ENCODE data around the gene COPS6.
A peak's percentile ranks its signal among the peaks of the same experiment; 100 is the strongest.

COPS6 gene

GRCh38 chr7:100090527-100091410 lies 2.0 kb downstream of the COPS6 start:
- no peaks in the 10 kb centered on the region for H3K9me3 Mint-ChIP-seq

GRCh38 chr7:100091411-100092181 lies 2.8 kb downstream of the COPS6 start:
- Mint-ChIP-seq H3K36me3 (peaks cover 63% of the 10 kb centered on the region), H3K4me1 (peaks cover 40% of the 10 kb centered on the region), H3K4me3 (no peak overlapping the region), H3K9me3 (no peaks in the 10 kb centered on the region), H3K27me3 (no peaks in the 10 kb centered on the region), H3K27ac (no peak overlapping the region)
- ATAC-seq, result no peak

More at GRCh38 chr7:100090527-100091410, 2.0 kb downstream of the COPS6 start:
- H3K27ac Mint-ChIP-seq, result peak overlapping the region; percentile 82
- H3K36me3 Mint-ChIP-seq, result peaks cover 55% of the 10 kb centered on the region
- ATAC-seq, result no peak
- H3K27me3 Mint-ChIP-seq, result no peaks in the 10 kb centered on the region
- H3K4me3 Mint-ChIP-seq, result no peak overlapping the region
- peaks cover 35% of the 10 kb centered on the region for H3K4me1 Mint-ChIP-seq

DNA sequence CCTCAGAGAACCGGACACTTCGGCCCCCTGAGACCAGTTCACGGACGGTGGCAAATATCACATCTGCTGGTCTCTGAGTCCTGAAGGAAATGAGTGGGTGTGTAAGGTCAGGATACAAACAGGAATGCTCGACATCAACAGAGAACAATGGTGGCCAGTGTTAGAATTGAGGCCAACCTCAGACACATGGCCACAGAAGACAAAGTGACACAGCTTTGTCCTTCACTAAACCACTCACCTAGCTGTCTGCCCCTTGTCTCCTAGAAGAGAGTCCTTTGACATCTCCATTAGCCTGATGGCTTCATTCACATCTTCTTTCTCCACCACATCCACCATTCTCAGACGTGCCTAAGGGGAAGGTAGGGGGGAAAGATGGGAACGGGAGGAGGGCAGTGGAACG lies 4.3 kb downstream of the COPS6 start:
- Mint-ChIP-seq H3K4me1 (peaks cover 48% of the 10 kb centered on the region), H3K27ac (peak overlapping the region; percentile 13), H3K4me3 (no peak overlapping the region), H3K36me3 (peaks cover 75% of the 10 kb centered on the region), H3K27me3 (no peaks in the 10 kb centered on the region), H3K9me3 (no peaks in the 10 kb centered on the region)
- ATAC-seq, result no peak

- Mint-ChIP-seq H3K27me3 (no peaks in the 10 kb centered on the region), H3K27ac (peak overlapping the region; percentile 13), H3K9me3 (no peaks in the 10 kb centered on the region), H3K36me3 (peaks cover 80% of the 10 kb centered on the region), H3K4me3 (no peak overlapping the region), H3K4me1 (peaks cover 49% of the 10 kb centered on the region)
- no peak for ATAC-seq
Observed at GRCh38 chr7:100093498-100093897, 4.7 kb downstream of the COPS6 start.

GRCh38 chr7:100093925-100094486 lies 5.2 kb downstream of the COPS6 start:
- Mint-ChIP-seq H3K27ac (no peak overlapping the region), H3K4me1 (peaks cover 54% of the 10 kb centered on the region), H3K4me3 (no peak overlapping the region), H3K9me3 (no peaks in the 10 kb centered on the region), H3K36me3 (peaks cover 85% of the 10 kb centered on the region), H3K27me3 (no peaks in the 10 kb centered on the region)
- ATAC-seq, result no peak

GRCh38 chr7:100095289-100095688 lies 6.5 kb downstream of the COPS6 start:
- H3K36me3 Mint-ChIP-seq, result peaks cover 90% of the 10 kb centered on the region
- ATAC-seq, result no peak
- no peak overlapping the region for H3K4me3 Mint-ChIP-seq
- no peak overlapping the region for H3K27ac Mint-ChIP-seq
- peaks cover 53% of the 10 kb centered on the region for H3K4me1 Mint-ChIP-seq
- no peaks in the 10 kb centered on the region for H3K27me3 Mint-ChIP-seq
- H3K9me3 Mint-ChIP-seq, result no peaks in the 10 kb centered on the region

GRCh38 chr7:100095704-100096103 lies 6.9 kb downstream of the COPS6 start:
- no peak for ATAC-seq
- H3K36me3 Mint-ChIP-seq, result peaks cover 90% of the 10 kb centered on the region
- H3K4me3 Mint-ChIP-seq, result no peak overlapping the region
- H3K27me3 Mint-ChIP-seq, result no peaks in the 10 kb centered on the region
- peaks cover 48% of the 10 kb centered on the region for H3K4me1 Mint-ChIP-seq
- no peaks in the 10 kb centered on the region for H3K9me3 Mint-ChIP-seq
- no peak overlapping the region for H3K27ac Mint-ChIP-seq

- Mint-ChIP-seq H3K4me3 (peak overlapping the region; percentile 34), H3K27ac (peak overlapping the region; percentile 84), H3K9me3 (no peaks in the 10 kb centered on the region), H3K4me1 (peaks cover 53% of the 10 kb centered on the region), H3K27me3 (no peaks in the 10 kb centered on the region), H3K36me3 (peaks cover 63% of the 10 kb centered on the region)
- no peak for ATAC-seq
Observed at GRCh38 chr7:100098913-100099312, 10.1 kb downstream of the COPS6 start.

DNA sequence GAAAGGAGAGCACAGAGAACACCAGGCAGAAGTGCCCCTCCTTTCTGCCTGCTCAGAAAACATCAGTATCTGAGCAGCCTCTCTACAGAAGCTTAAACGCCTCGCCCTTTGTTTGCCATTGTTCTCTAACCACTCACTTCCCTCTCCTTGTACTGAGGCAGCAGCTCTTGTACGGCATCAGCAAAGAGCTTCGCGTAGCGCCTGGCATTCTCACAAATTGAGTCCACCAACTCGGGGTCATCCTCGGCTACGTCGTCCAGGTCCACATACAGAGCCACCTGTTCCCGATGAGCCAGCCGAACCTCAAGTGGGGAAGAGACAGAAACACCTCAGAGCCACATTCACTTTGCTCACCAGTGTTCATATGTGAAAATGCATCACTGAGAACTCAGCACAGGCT lies 10.7 kb downstream of the COPS6 start:
- Mint-ChIP-seq H3K9me3 (no peaks in the 10 kb centered on the region), H3K27ac (peak overlapping the region; percentile 84), H3K36me3 (peaks cover 60% of the 10 kb centered on the region), H3K4me3 (peak overlapping the region; percentile 92), H3K4me1 (peaks cover 53% of the 10 kb centered on the region), H3K27me3 (no peaks in the 10 kb centered on the region)
- no peak for ATAC-seq

- H3K36me3 Mint-ChIP-seq, result peaks cover 61% of the 10 kb centered on the region
- no peaks in the 10 kb centered on the region for H3K27me3 Mint-ChIP-seq
- H3K27ac Mint-ChIP-seq, result peak overlapping the region; percentile 84
- H3K9me3 Mint-ChIP-seq, result no peaks in the 10 kb centered on the region
- H3K4me1 Mint-ChIP-seq, result peaks cover 52% of the 10 kb centered on the region
- H3K4me3 Mint-ChIP-seq, result peak overlapping the region; percentile 92
- peak; percentile 90 for ATAC-seq
Observed at GRCh38 chr7:100100420-100101015, 11.7 kb downstream of the COPS6 start.

DNA sequence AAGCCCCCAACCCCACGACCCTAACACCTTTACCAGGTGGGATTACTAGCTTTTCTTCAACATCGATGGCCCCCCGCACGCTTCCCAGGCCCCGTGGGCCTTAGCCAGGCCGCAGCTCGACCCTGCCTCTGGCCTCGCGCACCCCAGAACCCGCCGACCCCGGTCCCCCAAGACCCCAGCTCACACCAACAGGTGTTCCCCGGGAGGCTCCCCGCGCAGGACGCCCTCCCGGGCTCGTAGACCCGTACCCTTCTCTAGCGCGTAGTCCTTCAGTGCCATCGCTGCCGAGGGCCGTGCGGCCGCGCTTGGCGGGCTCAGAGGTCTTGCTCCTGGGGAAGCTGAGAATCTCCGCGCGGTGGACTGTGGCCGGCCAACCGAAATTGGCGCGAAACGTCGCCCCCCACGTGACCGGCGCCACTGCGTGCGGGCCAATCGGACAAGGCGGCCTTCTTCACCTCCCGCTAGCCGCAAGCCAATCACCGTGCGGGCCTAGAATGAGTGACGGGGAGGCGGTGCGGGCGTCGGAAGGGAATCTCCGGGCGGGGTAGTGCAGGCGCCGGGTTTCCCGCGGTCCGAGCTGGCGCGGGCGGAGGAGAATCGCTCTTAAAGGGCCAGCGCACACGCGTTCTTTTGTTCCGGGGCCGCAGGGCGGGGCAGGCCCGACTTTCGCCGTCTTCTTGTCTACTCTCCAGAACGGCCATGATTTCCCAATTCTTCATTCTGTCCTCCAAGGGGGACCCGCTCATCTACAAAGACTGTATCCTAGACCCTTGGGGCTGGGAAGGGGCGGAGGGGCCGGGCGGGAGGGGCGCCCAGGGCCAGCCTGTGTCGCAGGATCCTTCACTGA lies 12.5 kb downstream of the COPS6 start, which contains the start of the genes AP4M1 and MCM7:
AP4M1 (plus strand) TSS at position 628 of the 847 bp plus-strand sequence; CDS start at position 700, 72 bp downstream.
MCM7 (minus strand) TSS at position 382 of the 847 bp plus-strand sequence; CDS start at position 279, 103 bp downstream.
- Mint-ChIP-seq H3K27me3 (no peaks in the 10 kb centered on the region), H3K36me3 (peaks cover 60% of the 10 kb centered on the region), H3K9me3 (no peaks in the 10 kb centered on the region), H3K27ac (peak within 1 kb of the TSS; percentile 84), H3K4me3 (peak within 1 kb of the TSS; percentile 92), H3K4me1 (peaks cover 44% of the 10 kb centered on the region)
- ATAC-seq, result peak; percentile 95

- H3K36me3 Mint-ChIP-seq, result peaks cover 58% of the 10 kb centered on the region
- no peaks in the 10 kb centered on the region for H3K27me3 Mint-ChIP-seq
- H3K9me3 Mint-ChIP-seq, result no peaks in the 10 kb centered on the region
- H3K4me3 Mint-ChIP-seq, result peak overlapping the region; percentile 92
- peaks cover 34% of the 10 kb centered on the region for H3K4me1 Mint-ChIP-seq
- peak overlapping the region; percentile 84 for H3K27ac Mint-ChIP-seq
- no peak for ATAC-seq
Observed at GRCh38 chr7:100102950-100103840, 14.4 kb downstream of the COPS6 start.

DNA sequence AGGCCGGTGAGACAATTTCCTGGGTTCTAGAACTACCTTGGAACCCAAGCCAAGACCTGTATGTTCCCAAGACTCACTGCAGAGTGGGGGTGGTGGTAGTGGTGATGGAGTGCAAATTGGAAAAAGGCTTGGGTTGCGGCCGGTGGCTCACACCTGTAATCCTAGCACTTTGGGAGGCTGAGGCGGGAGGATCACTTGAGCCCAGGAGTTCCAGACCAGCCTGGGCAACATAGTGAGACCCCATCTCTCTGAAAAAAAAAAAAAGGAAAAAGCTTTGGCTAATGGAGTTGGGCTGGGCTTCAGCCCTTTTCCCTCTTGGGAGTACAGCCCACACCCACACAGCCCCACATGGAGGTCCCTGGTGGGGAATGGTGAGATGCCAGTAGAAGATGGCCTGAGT lies 16.8 kb downstream of the COPS6 start:
- ATAC-seq, result no peak
- Mint-ChIP-seq H3K4me3 (no peak overlapping the region), H3K27ac (no peak overlapping the region), H3K4me1 (peaks cover 14% of the 10 kb centered on the region), H3K36me3 (peaks cover 48% of the 10 kb centered on the region), H3K9me3 (no peaks in the 10 kb centered on the region), H3K27me3 (no peaks in the 10 kb centered on the region)
